Measurements from ENCODE around the gene OXNAD1. TPM values are rescaled to one million over a fixed set of nuclear protein-coding genes. Genes with fewer than 3 reads are reported as not detected.

The OXNAD1 gene
- total RNA-seq, 1 donor from 2014 or later = 29.8 TPM

- H3K27ac Mint-ChIP-seq = peak overlapping the region; percentile 80
- H3K4me1 Mint-ChIP-seq = peaks cover 58% of the 10 kb centered on the region
- no peaks in the 10 kb centered on the region for H3K27me3 Mint-ChIP-seq
- intact Hi-C loops (cut with micrococcal nuclease) = loop anchor here (1.0 to 2.0 kb wide), 6 partner anchors 10 to 231 kb away; partner anchors contain the start of genes DPH3 and OXNAD1
- no peak for DNase-seq
- no peaks in the 10 kb centered on the region for H3K9me3 Mint-ChIP-seq
- peaks cover 79% of the 10 kb centered on the region for H3K36me3 Mint-ChIP-seq (ENCODE audit: low read depth)
- no peak overlapping the region for H3K4me3 Mint-ChIP-seq
Measured at GRCh38 chr3:16319723-16320122, 54.7 kb downstream of the OXNAD1 start.

GRCh38 chr3:16320711-16321110 lies 55.7 kb downstream of the OXNAD1 start:
- intact Hi-C loops (cut with micrococcal nuclease) = no loop called here
- Mint-ChIP-seq H3K4me3 (no peak overlapping the region), H3K36me3 (ENCODE audit: low read depth) (peaks cover 74% of the 10 kb centered on the region), H3K27me3 (no peaks in the 10 kb centered on the region), H3K4me1 (peaks cover 56% of the 10 kb centered on the region), H3K27ac (peak overlapping the region; percentile 53), H3K9me3 (no peaks in the 10 kb centered on the region)
- peak; percentile 56 for DNase-seq

- Mint-ChIP-seq H3K4me3 (no peak overlapping the region), H3K27ac (peak overlapping the region; percentile 60), H3K4me1 (peaks cover 43% of the 10 kb centered on the region), H3K27me3 (no peaks in the 10 kb centered on the region), H3K36me3 (ENCODE audit: low read depth) (peaks cover 66% of the 10 kb centered on the region), H3K9me3 (no peaks in the 10 kb centered on the region)
- no peak for DNase-seq
- intact Hi-C loops (cut with micrococcal nuclease) = no loop called here
Measured at GRCh38 chr3:16322189-16322588, 57.2 kb downstream of the OXNAD1 start.

- intact Hi-C loops (cut with micrococcal nuclease) = no loop called here
- no peak for DNase-seq
- Mint-ChIP-seq H3K4me3 (no peak overlapping the region), H3K36me3 (ENCODE audit: low read depth) (peaks cover 63% of the 10 kb centered on the region), H3K9me3 (no peaks in the 10 kb centered on the region), H3K27ac (peak overlapping the region; percentile 20), H3K27me3 (no peaks in the 10 kb centered on the region), H3K4me1 (peaks cover 30% of the 10 kb centered on the region)
Measured at GRCh38 chr3:16323737-16324136, 58.7 kb downstream of the OXNAD1 start.

- H3K4me1 Mint-ChIP-seq = peaks cover 11% of the 10 kb centered on the region
- peaks cover 63% of the 10 kb centered on the region for H3K36me3 Mint-ChIP-seq (ENCODE audit: low read depth)
- no peak overlapping the region for H3K27ac Mint-ChIP-seq
Measured at GRCh38 chr3:16325850-16326249, 60.8 kb downstream of the OXNAD1 start.

GRCh38 chr3:16326724-16327349 lies 61.8 kb downstream of the OXNAD1 start:
- peaks cover 7% of the 10 kb centered on the region for H3K4me1 Mint-ChIP-seq

More at GRCh38 chr3:16325850-16326249, 60.8 kb downstream of the OXNAD1 start:
- Mint-ChIP-seq H3K9me3 (no peaks in the 10 kb centered on the region), H3K4me3 (no peak overlapping the region), H3K27me3 (no peaks in the 10 kb centered on the region)
- intact Hi-C loops (cut with micrococcal nuclease) = no loop called here
- DNase-seq = no peak

GRCh38 chr3:16328124-16328523 lies 63.1 kb downstream of the OXNAD1 start:
- intact Hi-C loops (cut with micrococcal nuclease) = no loop called here
- H3K4me1 Mint-ChIP-seq = peaks cover 9% of the 10 kb centered on the region
- DNase-seq = no peak
- H3K27ac Mint-ChIP-seq = peak overlapping the region; percentile 10
- H3K9me3 Mint-ChIP-seq = peaks cover 14% of the 10 kb centered on the region
- no peak overlapping the region for H3K4me3 Mint-ChIP-seq
- no peaks in the 10 kb centered on the region for H3K27me3 Mint-ChIP-seq
- H3K36me3 Mint-ChIP-seq (ENCODE audit: low read depth) = peaks cover 67% of the 10 kb centered on the region

More at GRCh38 chr3:16326724-16327349, 61.8 kb downstream of the OXNAD1 start:
- Mint-ChIP-seq H3K36me3 (ENCODE audit: low read depth) (peaks cover 63% of the 10 kb centered on the region), H3K27ac (no peak overlapping the region), H3K4me3 (no peak overlapping the region), H3K27me3 (no peaks in the 10 kb centered on the region), H3K9me3 (peaks cover 7% of the 10 kb centered on the region)
- DNase-seq = no peak
- intact Hi-C loops (cut with micrococcal nuclease) = no loop called here

- peaks cover 65% of the 10 kb centered on the region for H3K36me3 Mint-ChIP-seq (ENCODE audit: low read depth)
- H3K27ac Mint-ChIP-seq = peak overlapping the region; percentile 3
- no peak for DNase-seq
- H3K4me1 Mint-ChIP-seq = peaks cover 8% of the 10 kb centered on the region
- intact Hi-C loops (cut with micrococcal nuclease) = no loop called here
- no peak overlapping the region for H3K4me3 Mint-ChIP-seq
- H3K9me3 Mint-ChIP-seq = peaks cover 14% of the 10 kb centered on the region
- no peaks in the 10 kb centered on the region for H3K27me3 Mint-ChIP-seq
Measured at GRCh38 chr3:16329036-16329825, 64.2 kb downstream of the OXNAD1 start.

- Mint-ChIP-seq H3K9me3 (peaks cover 14% of the 10 kb centered on the region), H3K27me3 (no peaks in the 10 kb centered on the region), H3K36me3 (ENCODE audit: low read depth) (peaks cover 69% of the 10 kb centered on the region), H3K4me3 (no peak overlapping the region), H3K27ac (no peak overlapping the region), H3K4me1 (peaks cover 8% of the 10 kb centered on the region)
- no peak for DNase-seq
- intact Hi-C loops (cut with micrococcal nuclease) = no loop called here
Measured at GRCh38 chr3:16329826-16330129, 64.8 kb downstream of the OXNAD1 start.

- H3K27ac Mint-ChIP-seq = no peak overlapping the region
- intact Hi-C loops (cut with micrococcal nuclease) = no loop called here
Measured at GRCh38 chr3:16330351-16330750, 65.3 kb downstream of the OXNAD1 start.

GRCh38 chr3:16331319-16331883 lies 66.4 kb downstream of the OXNAD1 start:
- peaks cover 6% of the 10 kb centered on the region for H3K4me1 Mint-ChIP-seq
- H3K9me3 Mint-ChIP-seq = peaks cover 14% of the 10 kb centered on the region
- H3K36me3 Mint-ChIP-seq (ENCODE audit: low read depth) = peaks cover 73% of the 10 kb centered on the region
- intact Hi-C loops (cut with micrococcal nuclease) = no loop called here
- peak overlapping the region; percentile 9 for H3K27ac Mint-ChIP-seq
- DNase-seq = no peak
- H3K27me3 Mint-ChIP-seq = no peaks in the 10 kb centered on the region
- H3K4me3 Mint-ChIP-seq = no peak overlapping the region

More at GRCh38 chr3:16330351-16330750, 65.3 kb downstream of the OXNAD1 start:
- H3K36me3 Mint-ChIP-seq (ENCODE audit: low read depth) = peaks cover 70% of the 10 kb centered on the region
- peaks cover 5% of the 10 kb centered on the region for H3K4me1 Mint-ChIP-seq
- H3K27me3 Mint-ChIP-seq = no peaks in the 10 kb centered on the region
- no peak overlapping the region for H3K4me3 Mint-ChIP-seq
- DNase-seq = no peak
- H3K9me3 Mint-ChIP-seq = peaks cover 14% of the 10 kb centered on the region

- DNase-seq = no peak
- Mint-ChIP-seq H3K27ac (no peak overlapping the region), H3K4me1 (peaks cover 10% of the 10 kb centered on the region), H3K36me3 (ENCODE audit: low read depth) (peaks cover 76% of the 10 kb centered on the region), H3K27me3 (no peaks in the 10 kb centered on the region), H3K9me3 (peaks cover 14% of the 10 kb centered on the region), H3K4me3 (no peak overlapping the region)
- intact Hi-C loops (cut with micrococcal nuclease) = no loop called here
Measured at GRCh38 chr3:16332904-16333426, 68.0 kb downstream of the OXNAD1 start.

- Mint-ChIP-seq H3K36me3 (ENCODE audit: low read depth) (peaks cover 69% of the 10 kb centered on the region), H3K9me3 (peaks cover 14% of the 10 kb centered on the region), H3K27me3 (no peaks in the 10 kb centered on the region), H3K4me1 (peaks cover 28% of the 10 kb centered on the region), H3K27ac (peak overlapping the region; percentile 77), H3K4me3 (no peak overlapping the region)
- intact Hi-C loops (cut with micrococcal nuclease) = loop anchor here (5.0 kb wide), 2 partner anchors 37 to 217 kb away; no protein-coding TSS in a partner anchor
- DNase-seq = no peak
Measured at GRCh38 chr3:16334909-16335308, 69.9 kb downstream of the OXNAD1 start.

- intact Hi-C loops (cut with micrococcal nuclease) = loop anchor here (5.0 kb wide), 2 partner anchors 37 to 217 kb away; no protein-coding TSS in a partner anchor
- no peak overlapping the region for H3K4me3 Mint-ChIP-seq
- H3K27ac Mint-ChIP-seq = peak overlapping the region; percentile 77
Measured at GRCh38 chr3:16335333-16335732, 70.3 kb downstream of the OXNAD1 start.

More at GRCh38 chr3:16335333-16335732, 70.3 kb downstream of the OXNAD1 start:
- peaks cover 14% of the 10 kb centered on the region for H3K9me3 Mint-ChIP-seq
- peaks cover 30% of the 10 kb centered on the region for H3K4me1 Mint-ChIP-seq
- H3K36me3 Mint-ChIP-seq (ENCODE audit: low read depth) = peaks cover 68% of the 10 kb centered on the region
- DNase-seq = no peak
- no peaks in the 10 kb centered on the region for H3K27me3 Mint-ChIP-seq
